ENCODE data around the gene ZNF213.

The ZNF213 gene, protein sequence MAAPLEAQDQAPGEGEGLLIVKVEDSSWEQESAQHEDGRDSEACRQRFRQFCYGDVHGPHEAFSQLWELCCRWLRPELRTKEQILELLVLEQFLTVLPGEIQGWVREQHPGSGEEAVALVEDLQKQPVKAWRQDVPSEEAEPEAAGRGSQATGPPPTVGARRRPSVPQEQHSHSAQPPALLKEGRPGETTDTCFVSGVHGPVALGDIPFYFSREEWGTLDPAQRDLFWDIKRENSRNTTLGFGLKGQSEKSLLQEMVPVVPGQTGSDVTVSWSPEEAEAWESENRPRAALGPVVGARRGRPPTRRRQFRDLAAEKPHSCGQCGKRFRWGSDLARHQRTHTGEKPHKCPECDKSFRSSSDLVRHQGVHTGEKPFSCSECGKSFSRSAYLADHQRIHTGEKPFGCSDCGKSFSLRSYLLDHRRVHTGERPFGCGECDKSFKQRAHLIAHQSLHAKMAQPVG

DNA sequence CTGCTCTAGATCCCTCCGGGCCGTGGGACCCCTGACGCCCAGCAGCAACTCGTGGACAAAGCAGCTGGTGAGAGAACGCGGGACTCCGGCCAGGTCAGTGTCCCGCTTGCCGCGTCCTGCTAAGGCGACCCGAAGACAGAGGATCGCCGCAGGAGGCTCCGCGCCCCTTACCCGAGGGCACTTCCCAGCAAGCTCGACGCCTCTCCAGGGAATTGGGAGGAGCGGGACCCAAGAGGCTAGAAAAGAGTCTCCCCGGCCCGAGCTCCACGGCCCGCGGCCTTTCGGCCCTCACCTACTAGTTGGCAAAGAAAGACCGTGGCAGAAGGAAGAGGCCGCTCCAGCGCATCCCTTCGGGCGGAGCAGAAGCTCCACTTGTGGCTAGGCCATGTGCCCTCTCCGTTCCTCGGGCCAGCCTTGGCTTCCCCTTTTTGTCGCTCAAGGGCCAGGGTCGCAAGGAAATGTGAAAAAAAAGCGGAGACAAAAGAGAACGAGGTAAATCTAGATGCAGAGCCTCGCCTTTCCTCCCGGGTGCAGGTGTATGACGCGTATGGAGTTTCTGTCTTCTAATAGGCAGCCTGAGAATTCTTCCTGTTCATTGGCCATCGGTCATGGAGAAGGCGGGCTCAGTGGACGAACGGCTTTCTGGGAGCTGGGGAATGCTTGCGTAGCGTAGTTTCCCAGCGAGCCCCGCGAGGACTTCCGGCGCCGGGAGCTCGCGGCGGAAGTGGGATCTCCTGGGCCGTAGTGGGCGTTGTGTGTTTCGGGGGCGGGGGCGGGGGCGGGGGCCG, at the start of gene ZNF213:
Gene ZNF213 (plus strand): TSS at position 692 of the 788 bp plus-strand sequence. CDS start 2,252 bp downstream, outside the sequence.
- Histone ChIP-seq H3K27ac (peak within 1 kb of the TSS; percentile 97), H3K4me3 (peak within 1 kb of the TSS; percentile 98), H3K9me3 (no peaks in the 10 kb centered on the region), H4K20me1 (peaks cover 53% of the 10 kb centered on the region), H3K36me3 (peaks cover 38% of the 10 kb centered on the region), H3K4me2 (peak within 1 kb of the TSS; percentile 94), H3K27me3 (no peaks in the 10 kb centered on the region), H3K4me1 (peaks cover 70% of the 10 kb centered on the region), H3K9ac (peak within 1 kb of the TSS; percentile 99)
- TF ChIP-seq Cebpa-rat (IDR thresholded peaks at IDR 0.05): no peak

DNA sequence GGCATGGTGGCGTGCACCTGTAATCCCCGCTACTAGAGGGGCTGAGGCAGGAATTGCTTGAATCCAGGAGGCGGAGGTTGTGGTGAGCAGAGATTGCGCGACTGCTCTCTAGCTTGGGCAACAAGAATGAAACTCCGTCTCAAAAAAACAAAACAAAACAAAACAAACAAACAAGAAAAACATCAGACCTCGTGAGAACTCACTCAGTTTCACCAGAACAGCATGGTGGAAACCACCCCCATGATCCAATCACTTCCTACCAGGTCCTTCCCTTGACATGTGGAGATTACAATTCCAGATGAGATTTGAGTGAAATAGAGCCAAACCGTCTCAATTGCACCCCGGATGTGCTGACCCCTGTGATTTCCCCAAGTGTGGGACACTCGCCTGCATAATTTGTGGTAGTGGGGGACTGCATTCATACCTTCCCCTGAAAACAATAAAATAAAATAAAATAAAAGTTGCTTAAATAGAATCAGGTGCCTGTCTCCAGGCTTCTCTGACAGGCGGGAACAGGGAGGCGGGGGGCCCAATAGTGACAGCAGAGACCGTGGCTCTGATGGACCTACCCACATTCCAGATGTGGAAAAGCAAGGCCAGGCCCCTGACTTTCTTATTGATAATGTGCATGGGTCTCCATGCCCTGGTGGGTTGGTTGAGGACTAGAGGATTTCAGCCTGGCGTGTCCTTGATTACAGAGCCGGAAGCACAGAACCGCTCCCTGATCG, 48.8 kb upstream of the ZNF213 start:
- Histone ChIP-seq H3K4me3 (no peak overlapping the region), H3K9me3 (peaks cover 4% of the 10 kb centered on the region), H3K27me3 (no peaks in the 10 kb centered on the region), H3K4me1 (peaks cover 55% of the 10 kb centered on the region), H4K20me1 (no peaks in the 10 kb centered on the region), H3K27ac (peak overlapping the region; percentile 76), H3K9ac (no peak overlapping the region), H3K4me2 (peak overlapping the region; percentile 95), H3K36me3 (no peaks in the 10 kb centered on the region)
- TF ChIP-seq Cebpa-rat (IDR thresholded peaks at IDR 0.05): no peak

DNA sequence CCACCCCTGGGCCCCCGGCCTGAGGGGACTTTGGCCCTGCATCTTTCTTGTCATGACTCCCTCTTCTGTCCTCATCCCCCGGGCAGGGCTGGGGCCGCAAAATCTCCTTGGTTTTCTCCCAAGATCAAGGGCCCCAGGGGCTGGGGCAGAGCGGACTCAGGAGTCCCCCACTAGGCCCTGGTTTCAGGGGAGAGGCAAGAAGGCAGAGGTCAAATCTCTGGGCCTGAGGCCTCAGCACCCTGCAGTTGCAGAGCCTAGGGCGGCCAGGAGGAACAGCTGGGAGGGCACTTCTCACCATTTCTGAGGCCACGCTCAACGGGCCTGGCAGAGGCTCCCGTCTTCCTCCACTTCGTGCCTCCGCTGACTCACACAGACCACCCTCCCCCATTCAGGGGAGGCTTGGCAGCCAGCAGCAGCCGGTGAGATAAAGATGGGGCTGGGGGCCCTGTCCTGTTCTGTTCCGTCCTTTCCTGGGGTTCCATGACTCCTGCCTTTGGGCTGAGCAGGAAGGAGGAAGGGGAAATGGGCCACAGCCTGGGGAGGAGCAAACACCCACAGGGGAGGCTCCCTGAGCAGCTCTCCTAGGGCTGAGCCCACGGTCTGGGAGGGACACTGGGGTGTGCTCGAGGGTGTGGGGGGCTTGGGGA, 48.1 kb upstream of the ZNF213 start:
- Histone ChIP-seq H4K20me1 (no peaks in the 10 kb centered on the region), H3K9me3 (no peaks in the 10 kb centered on the region), H3K9ac (peak overlapping the region; percentile 54), H3K4me1 (peaks cover 58% of the 10 kb centered on the region), H3K4me2 (peak overlapping the region; percentile 95), H3K27ac (peak overlapping the region; percentile 76), H3K27me3 (no peaks in the 10 kb centered on the region), H3K36me3 (no peaks in the 10 kb centered on the region), H3K4me3 (peak overlapping the region; percentile 38)
- TF ChIP-seq Cebpa-rat (IDR thresholded peaks at IDR 0.05): no peak

DNA sequence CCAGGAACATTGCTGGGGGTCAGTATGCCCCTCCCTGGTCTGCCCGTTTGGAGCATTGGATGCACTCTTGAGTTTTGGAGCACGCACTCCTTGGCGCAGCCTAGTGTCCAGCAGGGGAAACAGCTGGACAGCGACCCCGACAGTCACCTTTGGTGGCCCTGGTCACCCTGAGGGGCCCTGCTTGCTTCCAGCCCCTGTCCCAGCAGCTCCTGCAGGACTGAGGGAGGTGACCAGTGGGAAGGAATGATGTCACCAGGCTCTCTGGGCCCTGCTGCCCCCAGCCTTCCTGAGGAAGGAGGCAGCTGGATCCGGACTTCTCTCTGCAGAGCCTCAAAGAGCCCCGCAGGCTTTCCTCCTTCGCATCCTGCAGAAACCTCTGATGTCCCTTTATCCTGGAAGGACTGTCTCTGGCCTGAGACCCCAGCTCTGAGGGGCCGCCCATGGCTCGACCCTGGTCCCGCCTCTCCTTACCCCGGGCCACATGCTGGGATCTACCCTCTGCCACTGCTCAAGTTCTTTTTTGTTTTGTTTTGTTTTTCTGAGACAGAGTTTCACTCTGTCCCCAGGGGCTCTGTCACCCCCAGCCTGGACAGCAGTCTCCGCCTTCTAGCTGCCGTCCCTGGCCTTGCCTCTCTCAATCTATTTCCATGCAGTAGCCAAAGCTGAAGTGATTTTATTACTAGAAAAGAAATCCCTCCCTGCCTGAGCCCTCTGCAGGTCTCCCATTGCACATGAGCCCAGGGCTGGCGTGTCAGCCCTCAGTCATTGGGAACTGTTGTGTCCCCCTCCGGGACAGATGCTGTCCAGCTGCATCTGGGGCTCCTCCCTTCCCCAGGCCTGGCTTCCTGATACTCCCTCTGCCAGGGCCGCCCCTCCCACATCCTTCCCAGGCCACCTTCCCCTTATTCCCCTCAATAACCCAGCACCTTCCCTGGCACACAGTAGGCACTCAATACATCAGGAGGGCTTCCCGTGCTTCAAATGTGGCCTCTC, 47.3 kb upstream of the ZNF213 start:
- no peaks in the 10 kb centered on the region for H3K27me3 ChIP-seq
- H3K36me3 ChIP-seq: no peaks in the 10 kb centered on the region
- H3K4me2 ChIP-seq: peak overlapping the region; percentile 95
- H3K9me3 ChIP-seq: no peaks in the 10 kb centered on the region
- peak overlapping the region; percentile 76 for H3K27ac ChIP-seq
- no peaks in the 10 kb centered on the region for H4K20me1 ChIP-seq
- TF ChIP-seq Cebpa-rat (IDR thresholded peaks at IDR 0.05): no peak
- peak overlapping the region; percentile 38 for H3K4me3 ChIP-seq
- peak overlapping the region; percentile 54 for H3K9ac ChIP-seq
- peaks cover 66% of the 10 kb centered on the region for H3K4me1 ChIP-seq

DNA sequence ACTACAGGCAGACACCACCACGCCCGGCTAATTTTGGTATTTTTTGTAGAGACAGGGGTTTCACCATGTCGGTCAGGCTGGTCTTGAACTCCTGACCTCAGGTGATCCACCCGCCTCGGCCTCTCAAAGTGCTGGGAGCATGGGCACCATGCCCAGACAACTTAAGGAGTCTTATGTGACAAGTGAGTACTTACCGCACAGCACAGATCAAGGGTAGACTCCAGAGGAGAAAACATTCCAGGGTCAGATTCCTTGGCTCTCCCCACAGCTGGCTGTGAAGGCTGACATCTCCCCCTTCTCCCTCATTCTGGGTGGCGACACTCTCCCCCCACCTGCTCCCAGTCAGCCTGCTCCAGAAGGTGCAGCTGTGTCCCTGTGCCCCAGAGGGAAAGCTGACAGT, 46.4 kb upstream of the ZNF213 start:
- Histone ChIP-seq H3K4me2 (peak overlapping the region; percentile 95), H3K4me1 (peaks cover 75% of the 10 kb centered on the region), H3K4me3 (no peak overlapping the region), H3K9me3 (no peaks in the 10 kb centered on the region), H3K27me3 (no peaks in the 10 kb centered on the region), H3K27ac (no peak overlapping the region), H4K20me1 (no peaks in the 10 kb centered on the region), H3K9ac (no peak overlapping the region), H3K36me3 (no peaks in the 10 kb centered on the region)
- no peak for TF ChIP-seq Cebpa-rat (IDR thresholded peaks at IDR 0.05)

DNA sequence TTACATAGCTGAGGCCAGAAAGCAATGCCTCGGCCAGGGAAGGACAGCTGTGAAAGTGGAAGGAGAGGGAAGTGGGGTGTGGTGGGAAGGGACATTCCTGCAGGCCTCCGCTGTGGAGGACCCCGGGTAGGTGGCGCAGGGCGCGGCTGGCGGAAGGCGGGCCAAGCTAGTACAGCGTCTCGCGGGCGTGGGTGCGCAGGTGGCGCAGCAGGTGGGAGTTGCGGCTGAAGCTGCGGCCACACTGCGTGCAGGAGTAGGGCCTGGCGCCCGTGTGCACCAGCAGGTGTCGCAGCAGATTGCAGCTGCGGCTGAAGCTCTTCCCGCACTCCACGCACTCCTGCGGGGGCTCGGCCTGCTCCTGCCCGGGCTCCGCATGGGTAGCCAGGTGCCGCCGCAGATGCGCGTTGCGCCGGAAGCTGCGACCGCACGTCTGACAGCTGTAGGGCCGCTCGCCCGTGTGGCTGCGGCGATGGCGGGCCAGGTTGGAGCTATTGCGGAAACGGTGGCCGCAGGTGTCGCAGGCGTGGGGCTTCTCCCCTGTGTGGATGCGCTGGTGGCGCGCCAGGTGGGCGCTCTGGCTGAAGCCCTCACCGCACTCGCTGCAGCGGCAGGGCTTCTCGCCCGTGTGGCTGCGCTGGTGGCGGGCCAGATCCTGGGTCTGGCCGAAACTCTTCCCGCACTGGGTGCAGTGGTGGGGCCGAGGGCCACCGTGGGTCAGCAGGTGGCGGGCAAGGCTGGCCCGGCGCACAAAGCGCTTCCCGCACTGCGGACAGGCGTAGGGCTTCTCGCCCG, 45.7 kb upstream of the ZNF213 start:
- TF ChIP-seq Cebpa-rat (IDR thresholded peaks at IDR 0.05): no peak
- Histone ChIP-seq H3K9me3 (no peaks in the 10 kb centered on the region), H3K4me2 (peak overlapping the region; percentile 95), H3K36me3 (no peaks in the 10 kb centered on the region), H4K20me1 (no peaks in the 10 kb centered on the region), H3K4me3 (no peak overlapping the region), H3K4me1 (peaks cover 82% of the 10 kb centered on the region), H3K9ac (no peak overlapping the region), H3K27ac (no peak overlapping the region), H3K27me3 (no peaks in the 10 kb centered on the region)

DNA sequence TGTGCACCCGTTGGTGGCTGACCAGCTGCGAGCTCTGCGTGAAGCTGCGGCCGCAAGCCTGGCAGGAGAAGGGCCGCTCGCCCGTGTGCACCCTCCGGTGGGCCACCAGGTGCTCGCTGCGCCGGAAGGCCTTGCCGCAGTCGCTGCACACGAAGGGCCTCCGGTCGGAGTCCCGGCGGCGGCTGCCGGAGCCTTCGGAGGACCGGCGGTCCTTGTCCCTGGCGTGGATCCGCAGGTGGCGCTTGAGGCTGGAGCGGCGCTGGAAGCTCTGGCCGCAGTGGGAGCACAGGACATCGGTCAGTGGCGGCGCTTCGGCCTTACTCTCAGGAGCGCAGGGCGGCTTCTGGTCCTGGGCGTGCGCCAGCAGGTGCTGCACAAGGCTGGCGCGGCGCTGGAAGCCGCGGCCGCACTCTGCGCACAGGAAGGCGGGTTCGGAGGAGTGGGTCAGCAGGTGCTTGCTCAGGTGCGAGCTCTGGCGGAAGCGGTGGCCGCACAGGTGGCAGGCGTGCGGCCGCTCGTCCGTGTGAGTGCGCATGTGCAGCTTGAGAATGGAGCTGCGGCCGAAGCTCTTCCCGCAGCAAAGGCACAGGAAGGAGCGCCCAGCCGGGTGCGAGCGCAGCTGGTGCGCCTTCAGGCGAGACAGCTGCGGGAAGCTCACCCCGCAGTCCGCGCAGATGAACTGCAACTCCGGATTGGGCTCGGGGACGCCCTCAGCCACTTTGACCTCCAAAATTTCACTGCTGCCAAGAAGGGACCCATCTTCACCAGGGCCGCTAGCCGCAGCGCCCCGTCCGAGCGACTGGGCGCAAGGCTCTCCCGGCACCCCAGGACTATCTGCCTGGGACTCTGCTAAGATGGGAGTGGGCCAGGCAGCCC, 44.9 kb upstream of the ZNF213 start:
- H3K27me3 ChIP-seq: no peaks in the 10 kb centered on the region
- H3K4me2 ChIP-seq: no peak overlapping the region
- no peak overlapping the region for H3K9ac ChIP-seq
- TF ChIP-seq Cebpa-rat (IDR thresholded peaks at IDR 0.05): no peak
- H3K9me3 ChIP-seq: no peaks in the 10 kb centered on the region
- peaks cover 80% of the 10 kb centered on the region for H3K4me1 ChIP-seq
- H3K36me3 ChIP-seq: no peaks in the 10 kb centered on the region
- H3K4me3 ChIP-seq: no peak overlapping the region
- no peak overlapping the region for H3K27ac ChIP-seq
- H4K20me1 ChIP-seq: no peaks in the 10 kb centered on the region

Data from BLaER1 (cell line).